Fibroblast of villous mesenchyme (primary cell): ENCODE measurements around the gene FERMT3. TPM values are rescaled to one million over a fixed set of nuclear protein-coding genes. Genes with fewer than 3 reads are reported as not detected.
A peak's percentile ranks its signal among the peaks of the same experiment; 100 is the strongest.
"Not testable (repeated sequence)": the region's sequence is repeated elsewhere in the genome, so short reads cannot be mapped to it uniquely, and the experiment has no call there.

Experiments used
- DNase-seq: peaks from one replicate; pipeline ENCODE4 v3.0.0-alpha.2; 2010; ENCODE audit warnings: low read depth
- H3K4me3 ChIP-seq: 2 replicates; pipeline ENCODE4 v1.5.1; 2011; ENCODE audit warnings: low read depth, mild to moderate bottlenecking, low read length
- CTCF ChIP-seq: IDR thresholded peaks from 2 replicates; pipeline ENCODE4 v1.5.1; 2012; ENCODE audit warnings: low read depth, mild to moderate bottlenecking, low read length; ENCODE audit not compliant: insufficient read depth
- total RNA-seq: library from RNA; depleted of rRNA; stranded (reverse); fragments of >200 nt; gene quantifications from 2 replicates; pipeline ENCODE4 v1.2.3, GENCODE V29; 2012

Gene FERMT3
- total RNA-seq, 1 donor, result 4.3 TPM

GRCh38 chr11:64241491-64242374 is 35.2 kb downstream of the FERMT3 start:
- peak; percentile 27 for DNase-seq
- no peak for TF ChIP-seq CTCF
- H3K4me3 ChIP-seq, result peak overlapping the region; percentile 90

- no peak overlapping the region for H3K4me3 ChIP-seq
- no peak for DNase-seq
- no peak for TF ChIP-seq CTCF
Observed at GRCh38 chr11:64243236-64243854, 36.8 kb downstream of the FERMT3 start.

- TF ChIP-seq CTCF, result no peak
- no peak overlapping the region for H3K4me3 ChIP-seq
- no peak for DNase-seq
Observed at GRCh38 chr11:64244107-64244506, 37.6 kb downstream of the FERMT3 start.

- no peak for TF ChIP-seq CTCF
- H3K4me3 ChIP-seq, result peak overlapping the region; percentile 82
- DNase-seq, result no peak
Observed at GRCh38 chr11:64244966-64245365, 38.4 kb downstream of the FERMT3 start.

- no peak for DNase-seq
- peak overlapping the region; percentile 82 for H3K4me3 ChIP-seq
- TF ChIP-seq CTCF, result no peak
Observed at GRCh38 chr11:64245401-64245796, 38.9 kb downstream of the FERMT3 start.

GRCh38 chr11:64245797-64246620 is 39.5 kb downstream of the FERMT3 start:
- TF ChIP-seq CTCF, result no peak
- peak overlapping the region; percentile 82 for H3K4me3 ChIP-seq
- peak; percentile 71 for DNase-seq

GRCh38 chr11:64246621-64246870 is 40.0 kb downstream of the FERMT3 start:
- not testable (repeated sequence) for DNase-seq
- H3K4me3 ChIP-seq, result peak overlapping the region; percentile 82
